Mucosa of descending colon (tissue), 3 donors: ENCODE results near the gene YIF1A. TPM values are rescaled to one million over a fixed set of nuclear protein-coding genes. Genes with fewer than 3 reads are reported as not detected.

Experiments
- ATAC-seq: fragments of 200-7000 bp; cut with Tn5 transposase; one replicate; pipeline ENCODE4 v1.9.1; 2020; ENCODE audit warnings: mild to moderate bottlenecking, moderate library complexity
- DNase-seq, 3 donors: peaks; one replicate each; pipeline ENCODE4 v3.0.0-alpha.2; 2020
- H3K36me3 ChIP-seq: fragments of 200-600 bp; one replicate; pipeline ENCODE4 v1.8.0; 2021; ENCODE audit warnings: low read depth, mild to moderate bottlenecking
- H3K4me1 ChIP-seq: fragments of 200-600 bp; one replicate; pipeline ENCODE4 v1.8.0; 2021; ENCODE audit warnings: low read depth, mild to moderate bottlenecking
- H3K4me3 ChIP-seq: fragments of 200-600 bp; one replicate; pipeline ENCODE4 v1.8.0; 2021; ENCODE audit warnings: mild to moderate bottlenecking
- H3K9me3 ChIP-seq: fragments of 200-600 bp; one replicate; pipeline ENCODE4 v1.8.0; 2021; ENCODE audit warnings: mild to moderate bottlenecking
- intact Hi-C, 2 donors: fragments of 100-400 bp; cut with DNase I in 1 of 2; cut with micrococcal nuclease in 1 of 2; formaldehyde crosslinking; loops; one replicate each; pipeline versions ENCODE4 v1.11.0 to v1.11.1; 2022; cut with DNase I, micrococcal nuclease
- total RNA-seq, 3 donors: library from RNA; stranded (reverse); fragmentation: NEBNext Ultra II Directional in 2 of 3; extraction: Animal tissue kit (Norgen Biotek cat#: 25700) in 2 of 3; gene quantifications; one replicate each; pipeline versions ENCODE4 v1.2.1 to v1.2.4, GENCODE V29; 2021 to 2023
- TF ChIP-seq, protein P1 (sequence below): fragments of 200-600 bp; IDR thresholded peaks from one replicate; pipeline ENCODE4 v1.8.0; 2022; ENCODE audit warnings: antibody characterized with exemption, mild to moderate bottlenecking
- donor health status: DM: no; HTN: no; CAD: no; lungs with moderate emphysema.
- donor health status: DM: no; HTN: no; CAD: no.
- donor health status: DM: no; HTN: yes; CAD: no.

YIF1A gene
- total RNA-seq, 3 donors from 2014 or later = 66.1 to 93.5 (median 77.9) TPM

DNA sequence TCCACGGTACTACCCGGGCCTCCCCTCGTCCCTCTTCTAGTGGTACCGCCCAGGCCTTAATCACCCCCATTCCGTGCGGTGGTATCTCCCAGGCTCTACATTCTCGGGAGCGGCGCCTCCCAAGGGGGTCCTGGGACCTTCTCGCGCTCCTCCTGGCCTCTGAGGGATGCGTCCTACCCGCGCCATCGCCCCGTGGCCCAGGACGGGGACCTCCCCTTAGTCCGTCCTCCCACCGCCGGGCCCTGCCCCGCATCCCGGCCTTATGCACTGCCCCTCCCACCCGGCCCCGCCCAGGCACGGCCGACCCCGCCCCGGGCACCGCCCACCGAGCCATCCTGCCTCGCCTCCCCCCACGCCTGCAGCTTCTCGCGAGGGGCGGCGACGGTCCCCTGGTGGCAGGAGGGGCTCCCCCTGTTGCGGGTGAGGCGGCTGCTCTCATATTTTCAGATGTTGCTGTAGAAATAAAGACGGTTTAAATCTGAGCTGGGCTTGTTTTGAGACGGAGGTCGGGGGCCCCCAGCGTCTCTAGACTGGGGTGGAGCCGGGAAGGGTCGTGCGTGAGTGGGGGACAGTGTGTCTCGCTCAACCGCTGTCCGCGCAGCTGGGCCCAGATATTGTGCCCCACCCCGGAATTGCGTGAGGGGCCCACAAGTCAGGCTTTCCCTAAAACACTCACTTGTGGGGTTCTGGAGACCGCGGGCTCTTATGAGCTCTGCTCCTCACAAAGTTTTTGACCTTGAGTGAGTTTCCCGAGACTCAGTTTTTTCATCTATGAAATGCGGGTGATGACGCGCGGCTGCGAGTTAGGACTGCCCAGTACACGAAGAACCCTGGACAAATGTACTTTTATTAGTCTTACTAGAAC, 21.3 kb downstream of the YIF1A start:
- Histone ChIP-seq H3K4me3 (peak overlapping the region; percentile 88), H3K4me1 (peaks cover 16% of the 10 kb centered on the region), H3K36me3 (peaks cover 3% of the 10 kb centered on the region), H3K9me3 (no peaks in the 10 kb centered on the region)
- ATAC-seq (peak; percentile 79), DNase-seq (peak; percentile 93 to 94 (median 94))
- TF ChIP-seq, protein P1, sequence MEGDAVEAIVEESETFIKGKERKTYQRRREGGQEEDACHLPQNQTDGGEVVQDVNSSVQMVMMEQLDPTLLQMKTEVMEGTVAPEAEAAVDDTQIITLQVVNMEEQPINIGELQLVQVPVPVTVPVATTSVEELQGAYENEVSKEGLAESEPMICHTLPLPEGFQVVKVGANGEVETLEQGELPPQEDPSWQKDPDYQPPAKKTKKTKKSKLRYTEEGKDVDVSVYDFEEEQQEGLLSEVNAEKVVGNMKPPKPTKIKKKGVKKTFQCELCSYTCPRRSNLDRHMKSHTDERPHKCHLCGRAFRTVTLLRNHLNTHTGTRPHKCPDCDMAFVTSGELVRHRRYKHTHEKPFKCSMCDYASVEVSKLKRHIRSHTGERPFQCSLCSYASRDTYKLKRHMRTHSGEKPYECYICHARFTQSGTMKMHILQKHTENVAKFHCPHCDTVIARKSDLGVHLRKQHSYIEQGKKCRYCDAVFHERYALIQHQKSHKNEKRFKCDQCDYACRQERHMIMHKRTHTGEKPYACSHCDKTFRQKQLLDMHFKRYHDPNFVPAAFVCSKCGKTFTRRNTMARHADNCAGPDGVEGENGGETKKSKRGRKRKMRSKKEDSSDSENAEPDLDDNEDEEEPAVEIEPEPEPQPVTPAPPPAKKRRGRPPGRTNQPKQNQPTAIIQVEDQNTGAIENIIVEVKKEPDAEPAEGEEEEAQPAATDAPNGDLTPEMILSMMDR = no peak
- intact Hi-C loops = no loop called here

DNA sequence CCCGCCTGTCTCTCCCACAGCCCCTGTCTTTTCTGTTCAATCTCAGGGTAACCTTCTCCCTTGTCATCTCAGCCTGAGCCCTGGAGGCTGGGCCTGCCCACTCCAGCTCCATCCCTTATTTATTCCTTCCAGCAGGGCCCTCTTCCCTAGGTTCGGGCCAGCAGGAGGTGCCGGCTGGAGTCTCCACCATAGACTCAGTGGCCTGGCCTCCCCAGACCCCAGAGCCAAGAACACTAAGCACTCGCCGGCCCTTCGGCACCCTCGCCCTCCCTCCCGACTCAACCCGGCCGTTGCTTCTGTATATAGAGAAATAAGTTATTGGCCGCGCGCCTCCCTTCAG, 21.9 kb downstream of the YIF1A start:
- DNase-seq (no peak), ATAC-seq (no peak)
- H3K9me3 ChIP-seq = no peaks in the 10 kb centered on the region
- TF ChIP-seq, protein P1 = no peak
- intact Hi-C loops = no loop called here
- peaks cover 3% of the 10 kb centered on the region for H3K36me3 ChIP-seq
- H3K4me3 ChIP-seq = no peak overlapping the region
- peaks cover 16% of the 10 kb centered on the region for H3K4me1 ChIP-seq

- Histone ChIP-seq H3K4me1 (peaks cover 16% of the 10 kb centered on the region), H3K9me3 (no peaks in the 10 kb centered on the region), H3K4me3 (no peak overlapping the region), H3K36me3 (peaks cover 3% of the 10 kb centered on the region)
- ATAC-seq (no peak), DNase-seq (peak in 1 of 3 donors; percentile 69)
- TF ChIP-seq, protein P1 = no peak
- intact Hi-C loops = no loop called here
Observed at GRCh38 chr11:66266378-66267038, 22.4 kb downstream of the YIF1A start.

DNA sequence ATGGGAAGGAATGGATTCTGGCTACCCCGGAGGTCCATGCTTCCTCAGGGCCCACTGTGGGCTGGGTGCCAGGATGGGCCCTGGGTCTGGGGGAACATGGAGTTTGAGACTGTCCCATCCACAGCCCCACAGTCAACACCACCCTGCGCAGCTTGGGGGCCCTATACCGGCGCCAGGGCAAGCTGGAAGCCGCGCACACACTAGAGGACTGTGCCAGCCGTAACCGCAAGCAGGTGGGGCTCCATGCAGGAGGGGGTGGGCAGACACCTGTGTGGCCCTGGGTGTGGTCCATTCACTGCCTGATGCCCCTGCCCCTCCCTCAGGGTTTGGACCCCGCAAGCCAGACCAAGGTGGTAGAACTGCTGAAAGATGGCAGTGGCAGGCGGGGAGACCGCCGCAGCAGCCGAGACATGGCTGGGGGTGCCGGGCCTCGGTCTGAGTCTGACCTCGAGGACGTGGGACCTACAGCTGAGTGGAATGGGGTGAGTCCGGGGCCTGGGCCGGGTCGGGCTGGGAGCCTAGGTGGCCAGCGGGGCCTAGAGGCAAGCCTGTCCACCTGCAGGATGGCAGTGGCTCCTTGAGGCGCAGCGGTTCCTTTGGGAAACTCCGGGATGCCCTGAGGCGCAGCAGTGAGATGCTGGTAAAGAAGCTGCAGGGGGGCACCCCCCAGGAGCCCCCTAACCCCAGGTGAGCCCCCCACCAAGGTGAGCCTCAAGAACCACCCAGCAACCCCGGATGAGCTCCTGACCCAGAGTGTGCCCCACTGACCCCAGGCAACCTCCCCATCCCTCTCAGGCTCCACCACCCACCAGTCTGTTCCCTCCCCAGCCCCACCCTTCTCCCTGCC, 23.2 kb downstream of the YIF1A start:
- ATAC-seq = no peak
- intact Hi-C loops = no loop called here
- no peak for DNase-seq
- Histone ChIP-seq H3K36me3 (peaks cover 3% of the 10 kb centered on the region), H3K9me3 (no peaks in the 10 kb centered on the region), H3K4me1 (peaks cover 16% of the 10 kb centered on the region), H3K4me3 (no peak overlapping the region)
- TF ChIP-seq, protein P1 = no peak

DNA sequence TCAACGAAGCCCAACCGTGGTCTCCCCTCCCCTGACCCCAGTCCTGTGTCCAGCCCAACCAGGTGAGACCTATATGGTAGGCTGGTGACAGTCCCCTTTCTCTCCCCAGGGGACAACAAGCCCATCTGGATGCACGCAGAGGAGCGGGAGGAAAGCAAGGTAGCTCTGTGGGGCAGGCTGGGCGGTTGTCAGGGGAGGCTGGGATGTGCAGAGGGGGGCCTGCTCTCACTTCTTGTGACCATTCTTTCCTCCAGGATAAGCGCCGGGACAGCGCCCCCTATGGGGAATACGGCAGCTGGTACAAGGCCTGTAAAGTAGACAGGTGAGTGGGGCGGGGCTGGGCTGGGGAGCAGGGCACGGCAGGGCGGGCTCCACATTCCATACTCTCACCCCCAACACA, 24.0 kb downstream of the YIF1A start:
- DNase-seq (peak in 1 of 3 donors; percentile 46), ATAC-seq (no peak)
- TF ChIP-seq, protein P1 = no peak
- peaks cover 3% of the 10 kb centered on the region for H3K36me3 ChIP-seq
- intact Hi-C loops = no loop called here
- H3K9me3 ChIP-seq = no peaks in the 10 kb centered on the region
- H3K4me1 ChIP-seq = peaks cover 12% of the 10 kb centered on the region
- no peak overlapping the region for H3K4me3 ChIP-seq
